GM10266 (cell line): Measurements from ENCODE around the gene ICE2.
"Not testable (repeated sequence)": the region's sequence is repeated elsewhere in the genome, so short reads cannot be mapped to it uniquely, and the experiment has no call there.

Experiments used
- DNase-seq: peaks from one replicate; pipeline ENCODE4 v3.0.0; 2012; ENCODE audit errors: extremely low spot score
- TF ChIP-seq, protein P1 (sequence below): IDR thresholded peaks from 2 replicates; pipeline ENCODE4 v1.5.1; 2012; ENCODE audit warnings: mild to moderate bottlenecking, low read depth; ENCODE audit not compliant: control insufficient read depth, insufficient read depth; ENCODE audit errors: missing control alignments

The ICE2 gene

DNA sequence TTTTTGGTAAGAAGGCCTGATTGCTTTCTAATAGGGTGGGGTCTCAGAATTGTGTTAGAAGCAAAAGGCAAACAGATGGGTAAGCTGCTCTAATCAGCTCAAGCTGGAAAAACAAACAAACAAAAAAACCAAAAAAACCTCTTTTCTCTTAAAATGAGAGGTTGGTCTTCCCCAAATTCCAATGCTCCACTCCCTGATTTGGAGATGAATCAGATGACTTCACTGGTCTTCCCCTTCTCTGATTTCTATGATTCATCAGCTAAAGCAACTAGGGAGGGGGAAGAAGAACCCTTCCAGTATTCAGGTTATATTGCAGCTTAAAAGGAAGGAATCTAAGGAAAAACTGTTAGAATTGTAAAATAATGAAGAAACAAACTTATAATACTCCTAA lies 71.5 kb downstream of the ICE2 start:
- TF ChIP-seq, protein P1, sequence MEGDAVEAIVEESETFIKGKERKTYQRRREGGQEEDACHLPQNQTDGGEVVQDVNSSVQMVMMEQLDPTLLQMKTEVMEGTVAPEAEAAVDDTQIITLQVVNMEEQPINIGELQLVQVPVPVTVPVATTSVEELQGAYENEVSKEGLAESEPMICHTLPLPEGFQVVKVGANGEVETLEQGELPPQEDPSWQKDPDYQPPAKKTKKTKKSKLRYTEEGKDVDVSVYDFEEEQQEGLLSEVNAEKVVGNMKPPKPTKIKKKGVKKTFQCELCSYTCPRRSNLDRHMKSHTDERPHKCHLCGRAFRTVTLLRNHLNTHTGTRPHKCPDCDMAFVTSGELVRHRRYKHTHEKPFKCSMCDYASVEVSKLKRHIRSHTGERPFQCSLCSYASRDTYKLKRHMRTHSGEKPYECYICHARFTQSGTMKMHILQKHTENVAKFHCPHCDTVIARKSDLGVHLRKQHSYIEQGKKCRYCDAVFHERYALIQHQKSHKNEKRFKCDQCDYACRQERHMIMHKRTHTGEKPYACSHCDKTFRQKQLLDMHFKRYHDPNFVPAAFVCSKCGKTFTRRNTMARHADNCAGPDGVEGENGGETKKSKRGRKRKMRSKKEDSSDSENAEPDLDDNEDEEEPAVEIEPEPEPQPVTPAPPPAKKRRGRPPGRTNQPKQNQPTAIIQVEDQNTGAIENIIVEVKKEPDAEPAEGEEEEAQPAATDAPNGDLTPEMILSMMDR: no peak
- no peak for DNase-seq

DNA sequence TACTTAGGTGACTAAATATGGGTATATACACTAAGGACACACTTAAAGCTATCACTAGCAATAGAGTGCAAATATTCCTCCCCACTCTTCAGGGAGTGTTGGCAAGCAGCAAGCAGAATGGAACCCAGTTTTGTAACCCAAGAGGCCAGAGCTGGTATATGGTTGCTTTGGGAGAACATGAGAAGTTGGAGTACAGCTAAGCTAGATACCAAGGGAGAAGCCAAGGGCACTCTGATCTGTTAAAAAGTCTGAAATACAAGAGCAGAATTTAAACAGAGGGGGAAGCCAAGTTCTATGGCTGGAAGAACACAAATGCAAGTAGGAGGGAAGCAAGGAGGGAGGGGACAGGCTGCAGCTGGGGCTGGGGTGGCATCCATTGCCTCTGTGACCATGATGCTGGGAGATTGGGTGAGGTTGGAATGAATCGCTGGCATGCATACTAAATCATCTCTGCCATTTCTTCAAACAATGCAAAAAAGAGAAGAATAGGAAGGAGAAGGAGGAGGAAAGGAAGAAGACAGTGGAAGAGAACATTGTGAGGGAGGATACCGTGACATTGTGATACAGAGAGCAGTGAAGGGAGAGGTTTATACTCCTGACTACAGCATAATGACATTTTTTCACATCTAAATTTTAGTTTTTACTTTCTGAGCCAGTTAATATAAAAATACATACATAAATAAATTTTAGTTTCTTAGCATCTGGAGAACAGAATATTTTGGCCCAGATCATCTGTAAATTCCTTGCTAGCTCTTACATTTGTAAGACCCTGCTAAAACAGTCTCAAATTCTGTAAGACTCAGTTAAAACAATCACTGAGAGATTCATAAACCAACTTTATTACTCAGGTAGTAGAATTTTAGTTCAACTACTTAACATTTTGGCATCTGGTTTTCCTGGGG lies 72.2 kb downstream of the ICE2 start:
- TF ChIP-seq, protein P1: no peak
- DNase-seq: no peak

DNA sequence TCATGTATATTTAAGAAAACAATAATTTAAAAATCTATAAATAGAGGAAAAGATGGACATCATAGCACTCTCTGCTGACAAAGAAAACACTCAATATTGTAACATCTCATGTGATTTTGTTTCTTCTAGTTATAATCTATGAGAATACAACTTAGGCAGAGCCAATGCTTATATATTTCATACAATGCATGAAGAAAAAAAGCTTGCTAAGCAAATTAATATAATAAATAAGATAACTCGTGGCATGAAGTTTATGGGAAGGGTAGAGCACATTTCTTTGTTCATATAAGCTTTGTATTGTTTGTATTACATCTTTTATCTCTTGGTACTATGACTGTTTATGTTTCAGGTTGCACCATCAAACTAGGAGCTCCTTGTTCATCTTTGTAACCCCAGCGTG lies 73.5 kb downstream of the ICE2 start:
- TF ChIP-seq, protein P1: no peak
- DNase-seq: no peak

DNA sequence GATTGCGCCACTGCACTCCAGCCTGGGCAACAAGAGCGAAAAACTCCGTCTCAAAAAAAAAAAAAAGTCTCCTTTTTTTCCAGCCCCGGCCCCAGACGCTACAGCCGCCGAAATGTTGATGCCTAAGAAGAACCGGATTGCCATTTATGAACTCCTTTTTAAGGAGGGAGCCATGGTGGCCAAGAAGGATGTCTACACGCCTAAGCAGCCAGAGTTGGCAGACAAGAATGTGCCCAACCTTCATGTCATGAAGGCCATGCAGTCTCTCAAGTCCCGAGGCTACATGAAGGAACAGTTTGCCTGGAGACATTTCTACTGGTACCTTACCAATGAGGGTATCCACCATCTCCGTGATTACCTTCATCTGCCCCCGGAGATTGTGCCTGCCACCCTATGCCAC lies 74.6 kb downstream of the ICE2 start:
- not testable (repeated sequence) for DNase-seq

DNA sequence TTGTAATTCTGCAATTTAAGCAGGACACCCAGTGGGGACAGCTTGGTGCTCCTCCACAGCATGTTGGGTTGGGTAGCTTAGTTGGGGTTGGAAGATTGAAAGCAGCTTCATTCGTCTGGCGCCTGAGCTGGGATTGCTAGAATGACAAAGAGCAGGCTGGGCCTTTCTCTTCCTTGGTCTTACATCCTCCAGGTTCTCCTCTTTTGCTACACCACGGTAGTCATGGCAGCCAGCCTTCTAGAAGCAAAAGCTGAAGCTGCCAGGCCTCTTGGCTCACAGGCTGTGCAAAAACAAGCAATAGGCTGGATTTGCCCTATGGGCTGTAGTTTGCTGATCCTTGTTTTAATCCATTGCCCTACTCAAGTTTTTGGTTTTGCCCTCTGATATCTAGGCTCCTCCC lies 78.0 kb downstream of the ICE2 start:
- TF ChIP-seq, protein P1: no peak
- no peak for DNase-seq

DNA sequence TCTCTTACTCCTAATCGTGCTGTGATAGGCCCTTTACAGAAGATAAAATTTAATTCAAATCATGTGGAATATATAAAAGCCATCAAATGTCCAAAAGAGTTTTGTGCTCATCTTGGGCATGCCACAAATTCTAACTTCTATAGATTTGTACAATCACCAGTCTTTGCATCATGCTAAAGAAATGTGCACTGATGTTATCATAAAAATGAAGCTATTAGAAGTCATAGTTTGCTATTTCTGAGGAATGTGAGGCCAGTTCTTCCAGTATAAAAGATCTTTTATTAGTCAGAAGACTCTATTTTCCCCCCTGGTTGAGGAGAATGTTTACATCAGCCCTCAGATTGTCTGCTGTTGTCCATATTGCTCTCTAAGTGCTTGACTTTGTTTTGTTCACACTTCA lies 79.0 kb downstream of the ICE2 start:
- TF ChIP-seq, protein P1: no peak
- no peak for DNase-seq

DNA sequence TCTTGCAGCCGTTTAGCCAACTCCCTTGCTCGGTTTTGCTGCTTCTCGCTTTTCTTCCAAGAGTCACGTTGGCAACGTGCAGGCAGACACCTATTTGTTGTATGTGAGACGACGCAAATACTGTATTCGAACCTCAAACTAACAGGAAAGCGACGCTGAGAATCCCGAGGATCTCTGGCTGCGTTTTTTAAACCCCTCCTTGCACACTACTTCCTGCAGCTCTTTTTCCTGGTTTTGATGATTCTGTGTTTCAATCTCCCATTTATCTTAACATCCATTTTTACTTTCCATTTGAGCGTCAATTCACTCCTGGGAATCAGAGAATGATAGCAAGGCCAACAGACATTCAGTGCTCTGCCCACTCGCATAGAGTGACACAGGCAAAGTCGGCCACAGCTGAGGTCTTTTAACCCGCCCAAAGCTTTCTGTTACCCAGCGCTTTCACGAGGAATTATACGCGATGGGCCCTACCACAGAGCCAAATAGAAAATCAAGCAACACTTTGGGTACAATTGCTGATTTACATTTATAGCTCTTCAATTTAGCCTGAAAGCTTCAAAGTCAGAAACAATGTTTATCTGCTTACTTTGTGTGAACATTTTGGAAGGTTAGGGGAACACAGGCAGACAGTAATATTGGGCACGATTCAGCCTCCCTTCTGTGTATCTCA lies 79.6 kb downstream of the ICE2 start:
- TF ChIP-seq, protein P1: no peak
- no peak for DNase-seq
